ENCODE measurements around the gene CCNY.

DNA sequence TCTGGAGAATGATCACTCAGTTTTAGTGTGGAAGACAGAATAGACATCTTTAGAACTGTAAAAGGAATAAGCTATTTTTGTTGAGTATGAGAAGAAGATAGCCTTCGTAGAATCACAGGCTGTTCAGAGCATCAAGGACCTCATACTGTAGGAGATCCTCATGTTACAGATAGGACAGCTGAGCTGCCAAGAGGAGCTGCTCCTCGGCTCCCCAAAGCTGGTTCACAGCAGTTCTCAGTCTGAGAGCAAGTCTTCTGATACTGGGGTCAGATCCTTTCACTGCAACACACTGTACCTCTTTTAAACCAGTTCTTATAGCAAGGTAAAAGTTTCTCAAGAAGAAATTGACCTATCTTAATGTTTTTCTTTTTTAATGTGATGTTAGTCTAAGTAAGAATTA is 17.1 kb downstream of the CCNY start:
- TF ChIP-seq RAD21 (IDR thresholded peaks at IDR 0.05; ENCODE audit: low read depth) (no peak), EP300 (IDR thresholded peaks at IDR 0.05; ENCODE audit: borderline replicate concordance) (no peak), FOXM1 (IDR thresholded peaks at IDR 0.05; ENCODE audit: borderline replicate concordance, low read depth) (no peak)
- TF ChIP-seq, protein P1, sequence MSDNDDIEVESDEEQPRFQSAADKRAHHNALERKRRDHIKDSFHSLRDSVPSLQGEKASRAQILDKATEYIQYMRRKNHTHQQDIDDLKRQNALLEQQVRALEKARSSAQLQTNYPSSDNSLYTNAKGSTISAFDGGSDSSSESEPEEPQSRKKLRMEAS (IDR thresholded peaks at IDR 0.05), result no peak
- TF ChIP-seq, protein P2, sequence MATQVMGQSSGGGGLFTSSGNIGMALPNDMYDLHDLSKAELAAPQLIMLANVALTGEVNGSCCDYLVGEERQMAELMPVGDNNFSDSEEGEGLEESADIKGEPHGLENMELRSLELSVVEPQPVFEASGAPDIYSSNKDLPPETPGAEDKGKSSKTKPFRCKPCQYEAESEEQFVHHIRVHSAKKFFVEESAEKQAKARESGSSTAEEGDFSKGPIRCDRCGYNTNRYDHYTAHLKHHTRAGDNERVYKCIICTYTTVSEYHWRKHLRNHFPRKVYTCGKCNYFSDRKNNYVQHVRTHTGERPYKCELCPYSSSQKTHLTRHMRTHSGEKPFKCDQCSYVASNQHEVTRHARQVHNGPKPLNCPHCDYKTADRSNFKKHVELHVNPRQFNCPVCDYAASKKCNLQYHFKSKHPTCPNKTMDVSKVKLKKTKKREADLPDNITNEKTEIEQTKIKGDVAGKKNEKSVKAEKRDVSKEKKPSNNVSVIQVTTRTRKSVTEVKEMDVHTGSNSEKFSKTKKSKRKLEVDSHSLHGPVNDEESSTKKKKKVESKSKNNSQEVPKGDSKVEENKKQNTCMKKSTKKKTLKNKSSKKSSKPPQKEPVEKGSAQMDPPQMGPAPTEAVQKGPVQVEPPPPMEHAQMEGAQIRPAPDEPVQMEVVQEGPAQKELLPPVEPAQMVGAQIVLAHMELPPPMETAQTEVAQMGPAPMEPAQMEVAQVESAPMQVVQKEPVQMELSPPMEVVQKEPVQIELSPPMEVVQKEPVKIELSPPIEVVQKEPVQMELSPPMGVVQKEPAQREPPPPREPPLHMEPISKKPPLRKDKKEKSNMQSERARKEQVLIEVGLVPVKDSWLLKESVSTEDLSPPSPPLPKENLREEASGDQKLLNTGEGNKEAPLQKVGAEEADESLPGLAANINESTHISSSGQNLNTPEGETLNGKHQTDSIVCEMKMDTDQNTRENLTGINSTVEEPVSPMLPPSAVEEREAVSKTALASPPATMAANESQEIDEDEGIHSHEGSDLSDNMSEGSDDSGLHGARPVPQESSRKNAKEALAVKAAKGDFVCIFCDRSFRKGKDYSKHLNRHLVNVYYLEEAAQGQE (IDR thresholded peaks at IDR 0.05; ENCODE audit: low read depth), result no peak

Measured in Ishikawa (cell line).